Neutrophil (primary cell): ENCODE data around the gene TACC2.

ENCODE experiments used
- H3K27ac ChIP-seq: fragments of 200-600 bp; sonication (generic); 2 replicates; pipeline ENCODE4 v1.5.1; 2016; ENCODE audit warnings: mild to moderate bottlenecking, moderate library complexity
- H3K27me3 ChIP-seq: fragments of 200-600 bp; sonication (generic); 2 replicates; pipeline ENCODE4 v1.6.0; 2016; ENCODE audit warnings: mild to moderate bottlenecking
- H3K36me3 ChIP-seq: fragments of 200-600 bp; sonication (generic); 2 replicates; pipeline ENCODE4 v1.5.1; 2017
- H3K4me1 ChIP-seq, 2 experiments: fragments of 200-600 bp in 1 of 2; sonication (generic) in 1 of 2; 1 replicate in 1 of 2; 2 replicates in 1 of 2; pipeline versions ENCODE4 v1.5.1 to v1.6.1; 2013 to 2016; ENCODE audit warnings: low read depth in 1 of 2, low read length in 1 of 2, mild to moderate bottlenecking in 1 of 2, moderate library complexity in 1 of 2; ENCODE audit not compliant: control insufficient read depth in 1 of 2, insufficient read depth in 1 of 2
- H3K4me3 ChIP-seq, 2 experiments: fragments of 200-600 bp in 1 of 2; sonication (generic) in 1 of 2; 1 replicate in 1 of 2; 2 replicates in 1 of 2; pipeline ENCODE4 v1.5.1; 2013 to 2016; ENCODE audit warnings: low read depth in 1 of 2, low read length in 1 of 2, mild to moderate bottlenecking in 1 of 2, moderate library complexity in 1 of 2
- H3K9me3 ChIP-seq: fragments of 200-600 bp; sonication (generic); 2 replicates; pipeline ENCODE4 v1.5.1; 2016
- CTCF ChIP-seq: fragments of 200-600 bp; sonication (generic); IDR thresholded peaks from 2 replicates; pipeline ENCODE4 v1.5.1; 2016; ENCODE audit warnings: antibody characterized with exemption

TACC2 gene

DNA sequence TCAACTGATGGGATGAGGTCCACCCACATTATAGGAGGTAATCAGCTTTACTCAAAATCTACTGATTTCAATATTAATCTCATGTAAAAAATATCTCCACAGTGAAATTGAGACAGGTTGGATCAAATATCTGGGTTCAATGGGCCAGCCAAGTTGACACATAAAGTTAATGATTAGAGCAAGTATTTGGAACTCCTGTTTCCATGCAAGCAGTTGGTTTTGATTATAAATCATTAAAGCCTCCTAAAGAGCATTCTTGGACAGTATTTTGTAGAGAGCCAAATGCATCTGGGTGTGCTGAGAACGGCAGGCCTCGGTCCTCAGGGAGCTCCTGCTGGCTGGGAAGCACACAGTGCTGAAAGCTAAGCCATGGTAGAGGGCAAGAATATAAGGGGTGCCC, 155.2 kb downstream of the TACC2 start:
- Histone ChIP-seq H3K27me3 (peaks cover 14% of the 10 kb centered on the region), H3K27ac (no peak overlapping the region), H3K9me3 (no peaks in the 10 kb centered on the region), H3K4me3 (no peak overlapping the region), H3K4me1 (peaks cover 22 to 39% of the 10 kb centered on the region in 2 experiments), H3K36me3 (no peaks in the 10 kb centered on the region)
- no peak for TF ChIP-seq CTCF

DNA sequence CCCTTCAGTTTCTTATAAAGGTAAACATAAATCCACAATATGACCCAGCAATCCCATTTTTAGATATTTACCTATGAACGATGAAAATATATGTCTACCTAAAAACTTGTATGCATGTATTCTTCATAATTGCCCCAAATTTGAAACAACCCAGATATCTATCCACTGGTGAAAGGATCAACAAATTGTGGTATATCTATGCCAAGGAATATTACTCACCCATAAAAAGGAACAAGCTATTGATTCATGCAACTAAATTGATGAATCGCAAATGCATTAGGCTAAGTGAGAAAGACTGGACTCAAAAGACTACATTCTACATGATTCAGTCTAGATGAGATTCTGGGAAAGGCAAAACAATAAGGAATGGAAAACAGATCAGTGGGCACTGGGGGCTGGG, 156.2 kb downstream of the TACC2 start:
- no peaks in the 10 kb centered on the region for H3K36me3 ChIP-seq
- no peak for TF ChIP-seq CTCF

GRCh38 chr10:122147663-122148062, 158.7 kb downstream of the TACC2 start:
- Histone ChIP-seq H3K4me3 (no peak overlapping the region), H3K9me3 (no peaks in the 10 kb centered on the region), H3K36me3 (no peaks in the 10 kb centered on the region), H3K4me1 (peaks cover 22 to 46% of the 10 kb centered on the region in 2 experiments), H3K27ac (peak overlapping the region; percentile 63), H3K27me3 (no peaks in the 10 kb centered on the region)
- no peak for TF ChIP-seq CTCF

More for the DNA sequence above, 156.2 kb downstream of the TACC2 start:
- H3K4me3 ChIP-seq, result no peak overlapping the region
- no peak overlapping the region for H3K27ac ChIP-seq
- H3K9me3 ChIP-seq, result no peaks in the 10 kb centered on the region
- H3K27me3 ChIP-seq, result peaks cover 8% of the 10 kb centered on the region
- H3K4me1 ChIP-seq, result peaks cover 22 to 47% of the 10 kb centered on the region in 2 experiments

DNA sequence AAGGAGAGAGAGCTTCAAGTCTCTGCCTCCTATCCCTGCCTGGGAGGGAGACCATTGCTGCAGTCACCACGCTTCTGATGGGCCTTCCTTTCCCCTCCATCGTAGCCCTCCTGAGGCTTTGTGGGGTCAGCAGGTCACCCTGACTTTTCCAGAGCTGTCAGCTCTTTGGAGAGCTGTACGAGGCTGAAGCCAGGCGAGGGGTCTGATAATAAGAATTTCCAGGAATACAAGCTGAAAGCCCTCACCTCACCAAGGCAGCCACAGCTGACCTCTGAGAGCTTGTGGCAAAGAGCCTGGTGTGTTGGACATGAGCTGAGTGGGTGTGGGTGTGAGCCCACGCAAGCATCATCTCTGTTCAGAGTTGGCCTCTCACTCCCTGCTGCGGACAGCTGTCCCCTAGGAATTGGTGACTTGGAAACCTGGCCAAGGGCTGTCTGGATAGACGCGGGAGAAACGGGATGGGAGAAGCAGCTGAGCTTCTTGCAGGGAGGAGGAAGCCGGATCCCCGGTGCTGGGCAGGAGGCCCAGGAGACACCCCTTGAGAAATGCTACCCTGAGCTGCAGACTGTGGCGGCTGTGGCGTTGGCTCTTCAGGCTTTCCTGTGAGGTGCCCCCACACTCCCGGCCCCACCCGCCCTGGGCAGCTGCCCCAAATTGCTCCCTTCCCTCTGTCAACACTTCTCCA, 160.1 kb downstream of the TACC2 start:
- Histone ChIP-seq H3K4me1 (peaks cover 22 to 36% of the 10 kb centered on the region in 2 experiments), H3K27ac (peak overlapping the region; percentile 64), H3K36me3 (no peaks in the 10 kb centered on the region)

GRCh38 chr10:122149561-122150505, 160.9 kb downstream of the TACC2 start:
- H3K4me1 ChIP-seq, result peaks cover 22 to 36% of the 10 kb centered on the region in 2 experiments
- H3K27ac ChIP-seq, result no peak overlapping the region
- no peak for TF ChIP-seq CTCF
- H3K9me3 ChIP-seq, result no peaks in the 10 kb centered on the region
- H3K36me3 ChIP-seq, result no peaks in the 10 kb centered on the region
- H3K27me3 ChIP-seq, result peaks cover 7% of the 10 kb centered on the region
- no peak overlapping the region for H3K4me3 ChIP-seq

More for the DNA sequence above, 160.1 kb downstream of the TACC2 start:
- TF ChIP-seq CTCF, result no peak
- Histone ChIP-seq H3K9me3 (no peaks in the 10 kb centered on the region), H3K4me3 (no peak overlapping the region), H3K27me3 (no peaks in the 10 kb centered on the region)
